CD14-positive monocyte (primary cell): ENCODE measurements around the gene BAZ2B. TPM values are rescaled to one million over a fixed set of nuclear protein-coding genes. Genes with fewer than 3 reads are reported as not detected.
A peak's percentile ranks its signal among the peaks of the same experiment; 100 is the strongest.

Experiments used
- DNase-seq, 3 donors: peaks; one replicate each; pipeline ENCODE4 v3.0.0-alpha.2; 2011 to 2022
- H2AFZ ChIP-seq: 2 replicates; pipeline ENCODE4 v1.6.0; 2012; ENCODE audit warnings: mild to moderate bottlenecking, low read depth, low read length, inconsistent platforms; ENCODE audit not compliant: insufficient read depth, poor library complexity, severe bottlenecking
- H3K27ac ChIP-seq, 2 donors: 1 replicate in 1 of 2; 2 replicates in 1 of 2; pipeline ENCODE4 v1.5.1; 2012 to 2013; ENCODE audit warnings: low read length in 2 of 2, control low read depth in 1 of 2, inconsistent platforms in 1 of 2, low read depth in 1 of 2, mild to moderate bottlenecking in 1 of 2
- H3K27me3 ChIP-seq, 2 donors: one replicate each; pipeline versions ENCODE4 v1.6.0 to v1.6.1; 2011 to 2013; ENCODE audit warnings: low read length in 2 of 2; ENCODE audit not compliant: control insufficient read depth in 2 of 2, insufficient read depth in 2 of 2
- H3K36me3 ChIP-seq, 2 donors: replicated peaks in 1 of 2; 1 replicate in 1 of 2; 2 replicates in 1 of 2; pipeline versions ENCODE4 v1.5.1 to v1.6.1; 2012 to 2013; ENCODE audit warnings: low read length in 2 of 2, control low read depth in 1 of 2, inconsistent platforms in 1 of 2, mild to moderate bottlenecking in 1 of 2; ENCODE audit not compliant: insufficient read depth in 2 of 2, control insufficient read depth in 1 of 2
- H3K4me1 ChIP-seq, 2 donors: 1 replicate in 1 of 2; 2 replicates in 1 of 2; pipeline versions ENCODE4 v1.5.1 to v1.6.1; 2012 to 2013; ENCODE audit warnings: low read length in 2 of 2, control low read depth in 1 of 2, inconsistent platforms in 1 of 2, mild to moderate bottlenecking in 1 of 2, moderate library complexity in 1 of 2; ENCODE audit not compliant: insufficient read depth in 2 of 2, control insufficient read depth in 1 of 2
- H3K4me2 ChIP-seq: replicated peaks from 2 replicates; pipeline ENCODE3; 2012; ENCODE audit warnings: low read length, moderate library complexity, mild to moderate bottlenecking; ENCODE audit not compliant: poor library complexity, severe bottlenecking; ENCODE audit errors: extremely low read depth
- H3K4me3 ChIP-seq, 3 experiments: fragments of 200-600 bp in 1 of 3; sonication (generic) in 1 of 3; replicated peaks in 1 of 3; 1 replicate in 2 of 3; 2 replicates in 1 of 3; pipeline ENCODE4 v1.5.1; 2011 to 2013; ENCODE audit warnings: low read length in 3 of 3, mild to moderate bottlenecking in 3 of 3, control low read depth in 2 of 3, low read depth in 2 of 3, inconsistent platforms in 1 of 3, moderate library complexity in 1 of 3
- H3K79me2 ChIP-seq: 2 replicates; pipeline ENCODE4 v1.6.0; 2012; ENCODE audit warnings: mild to moderate bottlenecking, control low read depth, inconsistent platforms, low read length, moderate library complexity; ENCODE audit not compliant: insufficient read depth
- H3K9ac ChIP-seq: 2 replicates; pipeline ENCODE4 v1.6.0; 2017; ENCODE audit warnings: low read length, mild to moderate bottlenecking; ENCODE audit not compliant: insufficient read depth, poor library complexity, severe bottlenecking
- H3K9me3 ChIP-seq, 2 donors: replicated peaks in 1 of 2; 1 replicate in 1 of 2; 2 replicates in 1 of 2; pipeline versions ENCODE4 v1.5.1 to v1.6.1; 2012 to 2013; ENCODE audit warnings: low read length in 2 of 2, control low read depth in 1 of 2; ENCODE audit not compliant: control insufficient read depth in 1 of 2, insufficient read depth in 1 of 2
- H4K20me1 ChIP-seq: 2 replicates; pipeline ENCODE4 v1.6.0; 2012; ENCODE audit warnings: mild to moderate bottlenecking, low read length, control low read depth, moderate library complexity; ENCODE audit not compliant: insufficient read depth
- H3K27ac Mint-ChIP-seq, 7 donors: one replicate each; pipeline ENCODE4 v1.8.0; 2020; ENCODE audit warnings: mild to moderate bottlenecking in 7 of 7, mixed read lengths in 7 of 7, moderate library complexity in 6 of 7, inconsistent platforms in 2 of 7
- H3K27me3 Mint-ChIP-seq, 3 donors: one replicate each; pipeline ENCODE4 v1.8.0; 2021 to 2022; ENCODE audit warnings: low read depth in 3 of 3, mild to moderate bottlenecking in 3 of 3, mixed read lengths in 3 of 3, moderate library complexity in 3 of 3, inconsistent platforms in 1 of 3
- H3K36me3 Mint-ChIP-seq, 2 donors: one replicate each; pipeline ENCODE4 v1.8.0; 2020; ENCODE audit warnings: mixed read lengths in 2 of 2, inconsistent platforms in 1 of 2, mild to moderate bottlenecking in 1 of 2
- H3K4me1 Mint-ChIP-seq: one replicate; pipeline ENCODE4 v1.8.0; 2020; ENCODE audit warnings: mild to moderate bottlenecking, mixed read lengths
- H3K4me3 Mint-ChIP-seq, 2 donors: one replicate each; pipeline ENCODE4 v1.8.0; 2020; ENCODE audit warnings: mild to moderate bottlenecking in 2 of 2, mixed read lengths in 2 of 2, moderate library complexity in 1 of 2
- H3K9me3 Mint-ChIP-seq, 7 donors: one replicate each; pipeline ENCODE4 v1.8.0; 2020 to 2022; ENCODE audit warnings: mixed read lengths in 7 of 7, mild to moderate bottlenecking in 6 of 7, moderate library complexity in 6 of 7, inconsistent platforms in 2 of 7
- WGBS: methylation state at CpG from one replicate; pipeline ENCODE4 v1.1.5; 2013; ENCODE audit warnings: missing lambda C conversion rate; ENCODE audit not compliant: insufficient coverage; 5-methylcytosine and 5-hydroxymethylcytosine counted together
- intact Hi-C, 2 donors: fragments of 100-400 bp; cut with micrococcal nuclease; formaldehyde crosslinking; loops; one replicate each; pipeline versions ENCODE4 v1.15.0 to v1.15.1; 2023
- polyA plus RNA-seq, 3 donors: library from polyadenylated mRNA; depleted of rRNA in 1 of 3; unstranded in 2 of 3; stranded (reverse) in 1 of 3; fragments of 300-500 nt in 2 of 3; fragments of >200 nt in 1 of 3; fragmentation: Illumina TruSeq in 2 of 3; gene quantifications; 1 replicate in 2 of 3; 2 replicates in 1 of 3; pipeline ENCODE4 v1.2.3, GENCODE V29; 2012 to 2021
- TF ChIP-seq, protein P1 (sequence below): fragments of 200-600 bp; IDR thresholded peaks from one replicate; pipeline ENCODE4 v1.8.0; 2022; ENCODE audit warnings: antibody characterized with exemption, mild to moderate bottlenecking

The BAZ2B gene
- polyA plus RNA-seq, 3 donors, result 12.9 to 34.2 (median 31.6) TPM

- TF ChIP-seq, protein P1, sequence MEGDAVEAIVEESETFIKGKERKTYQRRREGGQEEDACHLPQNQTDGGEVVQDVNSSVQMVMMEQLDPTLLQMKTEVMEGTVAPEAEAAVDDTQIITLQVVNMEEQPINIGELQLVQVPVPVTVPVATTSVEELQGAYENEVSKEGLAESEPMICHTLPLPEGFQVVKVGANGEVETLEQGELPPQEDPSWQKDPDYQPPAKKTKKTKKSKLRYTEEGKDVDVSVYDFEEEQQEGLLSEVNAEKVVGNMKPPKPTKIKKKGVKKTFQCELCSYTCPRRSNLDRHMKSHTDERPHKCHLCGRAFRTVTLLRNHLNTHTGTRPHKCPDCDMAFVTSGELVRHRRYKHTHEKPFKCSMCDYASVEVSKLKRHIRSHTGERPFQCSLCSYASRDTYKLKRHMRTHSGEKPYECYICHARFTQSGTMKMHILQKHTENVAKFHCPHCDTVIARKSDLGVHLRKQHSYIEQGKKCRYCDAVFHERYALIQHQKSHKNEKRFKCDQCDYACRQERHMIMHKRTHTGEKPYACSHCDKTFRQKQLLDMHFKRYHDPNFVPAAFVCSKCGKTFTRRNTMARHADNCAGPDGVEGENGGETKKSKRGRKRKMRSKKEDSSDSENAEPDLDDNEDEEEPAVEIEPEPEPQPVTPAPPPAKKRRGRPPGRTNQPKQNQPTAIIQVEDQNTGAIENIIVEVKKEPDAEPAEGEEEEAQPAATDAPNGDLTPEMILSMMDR, result no peak
- Histone ChIP-seq H3K4me3 (no peak overlapping the region), H3K4me1 (peaks cover 17 to 25% of the 10 kb centered on the region in 2 donors), H3K4me2 (no peak overlapping the region), H2AFZ (no peak overlapping the region), H3K27me3 (no peaks in the 10 kb centered on the region), H3K9ac (no peak overlapping the region), H4K20me1 (peaks cover 39% of the 10 kb centered on the region), H3K36me3 (peaks cover 0 to 8% of the 10 kb centered on the region in 2 donors), H3K9me3 (no peaks in the 10 kb centered on the region), H3K27ac (peak overlapping the region in 1 of 2 donors; percentile 42), H3K79me2 (peaks cover 96% of the 10 kb centered on the region)
- H3K27ac Mint-ChIP-seq, result peak overlapping the region in 3 of 7 donors; percentile 29 to 72 (median 38)
- H3K27me3 Mint-ChIP-seq, result peaks cover 0 to 1% (median 0%) of the 10 kb centered on the region in 3 donors
- no peak for DNase-seq
- peaks cover 15 to 34% of the 10 kb centered on the region in 2 donors for H3K36me3 Mint-ChIP-seq
- H3K4me3 Mint-ChIP-seq, result no peak overlapping the region
- H3K9me3 Mint-ChIP-seq, result peaks cover 0 to 4% (median 0%) of the 10 kb centered on the region in 7 donors
- intact Hi-C loops, result no loop called here
- peaks cover 32% of the 10 kb centered on the region for H3K4me1 Mint-ChIP-seq
Observed at GRCh38 chr2:159564081-159564480, 52.3 kb downstream of the BAZ2B start.

- WGBS, result no CpG with 5 or more reads among the region's 2 CpGs
- Mint-ChIP-seq H3K4me3 (no peak overlapping the region), H3K27me3 (no peaks in the 10 kb centered on the region), H3K36me3 (peaks cover 15 to 35% of the 10 kb centered on the region in 2 donors), H3K4me1 (peaks cover 42% of the 10 kb centered on the region), H3K9me3 (peaks cover 0 to 4% (median 0%) of the 10 kb centered on the region in 7 donors), H3K27ac (peak overlapping the region; percentile 35 to 89 (median 87))
- peak overlapping the region in 1 of 3 experiments; percentile 13 for H3K4me3 ChIP-seq
- H3K9me3 ChIP-seq, result no peaks in the 10 kb centered on the region
- TF ChIP-seq, protein P1, result no peak
- intact Hi-C loops, result no loop called here
- no peak overlapping the region for H2AFZ ChIP-seq
- H3K79me2 ChIP-seq, result peaks cover 93% of the 10 kb centered on the region
- H3K4me1 ChIP-seq, result peaks cover 17 to 25% of the 10 kb centered on the region in 2 donors
- peaks cover 0 to 8% of the 10 kb centered on the region in 2 donors for H3K36me3 ChIP-seq
- H3K4me2 ChIP-seq, result peak overlapping the region; percentile 20
- H3K9ac ChIP-seq, result no peak overlapping the region
- peak overlapping the region in 1 of 2 donors; percentile 74 for H3K27ac ChIP-seq
- peaks cover 44% of the 10 kb centered on the region for H4K20me1 ChIP-seq
- peak; percentile 50 to 83 (median 67) for DNase-seq
- H3K27me3 ChIP-seq, result no peaks in the 10 kb centered on the region
Observed at GRCh38 chr2:159562248-159562647, 54.1 kb downstream of the BAZ2B start.
